Neural cell (in vitro differentiated cells): ENCODE measurements around the gene APOBEC2. TPM values are rescaled to one million over a fixed set of nuclear protein-coding genes. Genes with fewer than 3 reads are reported as not detected.

Experiments used
- H2AFZ ChIP-seq: fragments of 200-600, 300-800 bp; sonication (generic), shearing (Covaris generic); 2 replicates; pipeline ENCODE4 v1.6.0; 2014; ENCODE audit warnings: low read depth, mild to moderate bottlenecking, antibody characterized with exemption, low read length, moderate library complexity
- H3F3A ChIP-seq: fragments of 200-600 bp; shearing (Covaris generic); 2 replicates; pipeline ENCODE4 v1.6.1; 2016; ENCODE audit warnings: mild to moderate bottlenecking, moderate library complexity, mixed read lengths, antibody characterized with exemption, low read length; ENCODE audit not compliant: insufficient read depth, poor library complexity, severe bottlenecking
- H3K27ac ChIP-seq: fragments of 200-600, 300-800 bp; sonication (generic), shearing (Covaris generic); 2 replicates; pipeline ENCODE4 v1.5.1; 2014; ENCODE audit warnings: mild to moderate bottlenecking, low read length, moderate library complexity
- H3K27me3 ChIP-seq: fragments of 300-800, 200-600 bp; sonication (generic), shearing (Covaris generic); 2 replicates; pipeline ENCODE4 v1.6.0; 2014; ENCODE audit warnings: mild to moderate bottlenecking, low read depth, low read length, moderate library complexity; ENCODE audit not compliant: insufficient read depth
- H3K36me3 ChIP-seq: fragments of 300-800, 200-600 bp; sonication (generic), shearing (Covaris generic); 2 replicates; pipeline ENCODE4 v1.5.1; 2014; ENCODE audit warnings: mild to moderate bottlenecking, antibody characterized with exemption, low read length, moderate library complexity; ENCODE audit not compliant: insufficient read depth
- H3K4me2 ChIP-seq: fragments of 300-800, 200-600 bp; sonication (generic), shearing (Covaris generic); 2 replicates; pipeline ENCODE4 v1.6.0; 2014; ENCODE audit warnings: mild to moderate bottlenecking, low read length
- H3K4me3 ChIP-seq: fragments of 300-800, 200-600 bp; sonication (generic), shearing (Covaris generic); 2 replicates; pipeline ENCODE4 v1.5.1; 2014; ENCODE audit warnings: mild to moderate bottlenecking, low read length, moderate library complexity
- H3K79me2 ChIP-seq: fragments of 200-600 bp; shearing (Covaris generic); replicated peaks from 2 replicates; pipeline ENCODE4 v1.6.0; 2014; ENCODE audit warnings: mild to moderate bottlenecking, low read length, moderate library complexity; ENCODE audit not compliant: insufficient read depth
- H3K9ac ChIP-seq: fragments of 300-800, 200-600 bp; sonication (generic), shearing (Covaris generic); 2 replicates; pipeline ENCODE4 v1.6.1; 2016; ENCODE audit warnings: mild to moderate bottlenecking, low read length, mixed read lengths
- H3K9me2 ChIP-seq: fragments of 200-600 bp; shearing (Covaris generic); 2 replicates; pipeline ENCODE4 v1.6.1; 2016; ENCODE audit warnings: mild to moderate bottlenecking, low read length, mixed read lengths; ENCODE audit not compliant: insufficient read depth
- H3K9me3 ChIP-seq: fragments of 200-600, 300-800 bp; sonication (generic), shearing (Covaris generic); 2 replicates; pipeline ENCODE4 v1.6.1; 2016; ENCODE audit warnings: mild to moderate bottlenecking, mixed run types, low read length, moderate library complexity, mixed read lengths
- H4K20me1 ChIP-seq: fragments of 200-600 bp; shearing (Covaris generic); 2 replicates; pipeline ENCODE4 v1.6.1; 2016; ENCODE audit warnings: mild to moderate bottlenecking, mixed run types; ENCODE audit not compliant: insufficient read depth
- EP300 ChIP-seq: fragments of 450-650 bp; conservative IDR thresholded peaks from 2 replicates; pipeline ENCODE4 v1.6.1; 2014; ENCODE audit warnings: antibody characterized with exemption, mild to moderate bottlenecking, moderate library complexity; ENCODE audit not compliant: poor library complexity, severe bottlenecking
- EZH2 ChIP-seq: fragments of 200-600, 300-800 bp; shearing (Covaris generic), sonication (generic); IDR thresholded peaks from 2 replicates; pipeline ENCODE4 v1.6.1; 2014; ENCODE audit warnings: antibody characterized with exemption, low read length, borderline replicate concordance, mild to moderate bottlenecking; ENCODE audit not compliant: insufficient read depth, poor library complexity, severe bottlenecking
- MXI1 ChIP-seq: fragments of 450-650 bp; conservative IDR thresholded peaks from 2 replicates; pipeline ENCODE4 v1.6.1; 2014; ENCODE audit warnings: antibody characterized with exemption, mild to moderate bottlenecking; ENCODE audit not compliant: poor library complexity, severe bottlenecking
- POLR2AphosphoS5 ChIP-seq: IDR thresholded peaks from 2 replicates; pipeline ENCODE4 v1.6.1; 2012
- RAD21 ChIP-seq: fragments of 450-650 bp; conservative IDR thresholded peaks from 2 replicates; pipeline ENCODE4 v1.6.1; 2014; ENCODE audit warnings: antibody characterized with exemption, mild to moderate bottlenecking, moderate library complexity
- SMC3 ChIP-seq: fragments of 450-650 bp; conservative IDR thresholded peaks from 2 replicates; pipeline ENCODE4 v1.6.1; 2014; ENCODE audit warnings: antibody characterized with exemption, mild to moderate bottlenecking, moderate library complexity; ENCODE audit not compliant: poor library complexity
- TAF1 ChIP-seq: IDR thresholded peaks from 2 replicates; pipeline ENCODE4 v1.6.1; 2012; ENCODE audit warnings: low read depth
- polyA plus RNA-seq: library from polyadenylated mRNA; depleted of rRNA; stranded (reverse); fragments of >200 nt; gene quantifications from 2 replicates; pipeline ENCODE4 v1.2.3, GENCODE V29; 2014
- TF ChIP-seq, protein P1 (sequence below): IDR thresholded peaks from 2 replicates; pipeline ENCODE4 v1.6.1; 2012; ENCODE audit warnings: borderline replicate concordance
- TF ChIP-seq, protein P2 (sequence below): fragments of 450-650 bp; IDR thresholded peaks from 2 replicates; pipeline ENCODE4 v1.5.1; 2014; ENCODE audit warnings: antibody characterized with exemption, mild to moderate bottlenecking, moderate library complexity; ENCODE audit not compliant: poor library complexity, severe bottlenecking

The APOBEC2 gene
- polyA plus RNA-seq, 1 donor from 2014 or later: not detected

DNA sequence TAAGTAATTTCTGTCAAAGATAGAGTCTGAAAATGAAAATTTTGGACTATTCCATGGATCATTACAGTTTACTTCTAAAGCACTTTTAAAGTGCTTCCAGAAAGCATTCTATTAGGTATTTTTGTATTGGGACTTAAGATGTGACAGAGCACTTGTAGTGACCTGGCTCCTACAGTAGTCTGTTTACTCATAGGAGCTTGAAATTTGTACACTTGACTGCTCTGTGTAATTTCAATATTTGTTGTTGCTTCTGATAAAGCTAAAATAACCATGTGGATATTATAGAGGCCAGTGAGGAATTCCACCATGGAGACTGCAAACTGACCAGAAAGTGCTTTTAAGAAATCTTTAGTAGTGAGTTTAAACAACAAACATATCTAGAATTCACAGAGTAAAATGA is 30.1 kb downstream of the APOBEC2 start:
- Histone ChIP-seq H4K20me1 (no peaks in the 10 kb centered on the region), H3K36me3 (peaks cover 28% of the 10 kb centered on the region)
- TF ChIP-seq, protein P1, sequence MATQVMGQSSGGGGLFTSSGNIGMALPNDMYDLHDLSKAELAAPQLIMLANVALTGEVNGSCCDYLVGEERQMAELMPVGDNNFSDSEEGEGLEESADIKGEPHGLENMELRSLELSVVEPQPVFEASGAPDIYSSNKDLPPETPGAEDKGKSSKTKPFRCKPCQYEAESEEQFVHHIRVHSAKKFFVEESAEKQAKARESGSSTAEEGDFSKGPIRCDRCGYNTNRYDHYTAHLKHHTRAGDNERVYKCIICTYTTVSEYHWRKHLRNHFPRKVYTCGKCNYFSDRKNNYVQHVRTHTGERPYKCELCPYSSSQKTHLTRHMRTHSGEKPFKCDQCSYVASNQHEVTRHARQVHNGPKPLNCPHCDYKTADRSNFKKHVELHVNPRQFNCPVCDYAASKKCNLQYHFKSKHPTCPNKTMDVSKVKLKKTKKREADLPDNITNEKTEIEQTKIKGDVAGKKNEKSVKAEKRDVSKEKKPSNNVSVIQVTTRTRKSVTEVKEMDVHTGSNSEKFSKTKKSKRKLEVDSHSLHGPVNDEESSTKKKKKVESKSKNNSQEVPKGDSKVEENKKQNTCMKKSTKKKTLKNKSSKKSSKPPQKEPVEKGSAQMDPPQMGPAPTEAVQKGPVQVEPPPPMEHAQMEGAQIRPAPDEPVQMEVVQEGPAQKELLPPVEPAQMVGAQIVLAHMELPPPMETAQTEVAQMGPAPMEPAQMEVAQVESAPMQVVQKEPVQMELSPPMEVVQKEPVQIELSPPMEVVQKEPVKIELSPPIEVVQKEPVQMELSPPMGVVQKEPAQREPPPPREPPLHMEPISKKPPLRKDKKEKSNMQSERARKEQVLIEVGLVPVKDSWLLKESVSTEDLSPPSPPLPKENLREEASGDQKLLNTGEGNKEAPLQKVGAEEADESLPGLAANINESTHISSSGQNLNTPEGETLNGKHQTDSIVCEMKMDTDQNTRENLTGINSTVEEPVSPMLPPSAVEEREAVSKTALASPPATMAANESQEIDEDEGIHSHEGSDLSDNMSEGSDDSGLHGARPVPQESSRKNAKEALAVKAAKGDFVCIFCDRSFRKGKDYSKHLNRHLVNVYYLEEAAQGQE: no peak
- TF ChIP-seq SMC3 (no peak), RAD21 (no peak), MXI1 (no peak), TAF1 (no peak), EZH2 (no peak), POLR2AphosphoS5 (no peak), EP300 (no peak)
- TF ChIP-seq, protein P2, sequence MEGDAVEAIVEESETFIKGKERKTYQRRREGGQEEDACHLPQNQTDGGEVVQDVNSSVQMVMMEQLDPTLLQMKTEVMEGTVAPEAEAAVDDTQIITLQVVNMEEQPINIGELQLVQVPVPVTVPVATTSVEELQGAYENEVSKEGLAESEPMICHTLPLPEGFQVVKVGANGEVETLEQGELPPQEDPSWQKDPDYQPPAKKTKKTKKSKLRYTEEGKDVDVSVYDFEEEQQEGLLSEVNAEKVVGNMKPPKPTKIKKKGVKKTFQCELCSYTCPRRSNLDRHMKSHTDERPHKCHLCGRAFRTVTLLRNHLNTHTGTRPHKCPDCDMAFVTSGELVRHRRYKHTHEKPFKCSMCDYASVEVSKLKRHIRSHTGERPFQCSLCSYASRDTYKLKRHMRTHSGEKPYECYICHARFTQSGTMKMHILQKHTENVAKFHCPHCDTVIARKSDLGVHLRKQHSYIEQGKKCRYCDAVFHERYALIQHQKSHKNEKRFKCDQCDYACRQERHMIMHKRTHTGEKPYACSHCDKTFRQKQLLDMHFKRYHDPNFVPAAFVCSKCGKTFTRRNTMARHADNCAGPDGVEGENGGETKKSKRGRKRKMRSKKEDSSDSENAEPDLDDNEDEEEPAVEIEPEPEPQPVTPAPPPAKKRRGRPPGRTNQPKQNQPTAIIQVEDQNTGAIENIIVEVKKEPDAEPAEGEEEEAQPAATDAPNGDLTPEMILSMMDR: no peak

DNA sequence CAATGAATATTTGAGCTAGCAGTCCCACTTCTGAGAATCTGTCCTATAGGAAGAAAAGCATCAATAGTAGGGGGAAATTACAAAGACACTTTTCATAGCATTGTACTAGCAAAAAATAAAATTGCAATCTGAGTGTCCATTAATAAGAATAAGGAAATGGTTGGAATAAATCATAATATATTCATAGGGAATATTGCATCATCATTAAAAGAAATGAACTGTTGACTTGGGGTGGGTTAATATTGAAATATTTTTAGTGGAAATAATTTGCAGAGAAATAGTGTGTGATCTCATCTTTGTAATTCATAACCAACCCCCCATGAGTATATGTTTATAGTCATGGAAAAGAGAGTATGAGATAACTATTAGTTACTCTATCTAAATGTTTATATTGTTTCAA is 32.2 kb downstream of the APOBEC2 start:
- H3F3A ChIP-seq: no peaks in the 10 kb centered on the region
- H3K4me3 ChIP-seq: no peak overlapping the region
- no peaks in the 10 kb centered on the region for H3K9me2 ChIP-seq
- TF ChIP-seq, protein P2: no peak
- TF ChIP-seq TAF1: no peak
- TF ChIP-seq MXI1: no peak
- no peak for TF ChIP-seq RAD21
- TF ChIP-seq EP300: no peak
- TF ChIP-seq, protein P1: no peak
- no peak for TF ChIP-seq SMC3
- TF ChIP-seq EZH2: no peak
- TF ChIP-seq POLR2AphosphoS5: no peak
- no peak overlapping the region for H2AFZ ChIP-seq
- H3K9me3 ChIP-seq: no peaks in the 10 kb centered on the region
- no peaks in the 10 kb centered on the region for H4K20me1 ChIP-seq
- H3K36me3 ChIP-seq: peaks cover 19% of the 10 kb centered on the region
- no peak overlapping the region for H3K27ac ChIP-seq
- no peak overlapping the region for H3K9ac ChIP-seq
- H3K4me2 ChIP-seq: no peak overlapping the region
- H3K27me3 ChIP-seq: no peaks in the 10 kb centered on the region
- H3K79me2 ChIP-seq: no peaks in the 10 kb centered on the region

More for the DNA sequence above, 30.1 kb downstream of the APOBEC2 start:
- H3K27ac ChIP-seq: no peak overlapping the region
- H3K4me2 ChIP-seq: no peak overlapping the region
- H3K79me2 ChIP-seq: peaks cover 7% of the 10 kb centered on the region
- H3K9ac ChIP-seq: no peak overlapping the region
- no peaks in the 10 kb centered on the region for H3K9me3 ChIP-seq
- no peaks in the 10 kb centered on the region for H3K27me3 ChIP-seq
- H3F3A ChIP-seq: no peaks in the 10 kb centered on the region
- H3K9me2 ChIP-seq: no peaks in the 10 kb centered on the region
- no peak overlapping the region for H2AFZ ChIP-seq
- H3K4me3 ChIP-seq: no peak overlapping the region
